ENCODE results near the gene TTLL7.

Gene TTLL7, protein sequence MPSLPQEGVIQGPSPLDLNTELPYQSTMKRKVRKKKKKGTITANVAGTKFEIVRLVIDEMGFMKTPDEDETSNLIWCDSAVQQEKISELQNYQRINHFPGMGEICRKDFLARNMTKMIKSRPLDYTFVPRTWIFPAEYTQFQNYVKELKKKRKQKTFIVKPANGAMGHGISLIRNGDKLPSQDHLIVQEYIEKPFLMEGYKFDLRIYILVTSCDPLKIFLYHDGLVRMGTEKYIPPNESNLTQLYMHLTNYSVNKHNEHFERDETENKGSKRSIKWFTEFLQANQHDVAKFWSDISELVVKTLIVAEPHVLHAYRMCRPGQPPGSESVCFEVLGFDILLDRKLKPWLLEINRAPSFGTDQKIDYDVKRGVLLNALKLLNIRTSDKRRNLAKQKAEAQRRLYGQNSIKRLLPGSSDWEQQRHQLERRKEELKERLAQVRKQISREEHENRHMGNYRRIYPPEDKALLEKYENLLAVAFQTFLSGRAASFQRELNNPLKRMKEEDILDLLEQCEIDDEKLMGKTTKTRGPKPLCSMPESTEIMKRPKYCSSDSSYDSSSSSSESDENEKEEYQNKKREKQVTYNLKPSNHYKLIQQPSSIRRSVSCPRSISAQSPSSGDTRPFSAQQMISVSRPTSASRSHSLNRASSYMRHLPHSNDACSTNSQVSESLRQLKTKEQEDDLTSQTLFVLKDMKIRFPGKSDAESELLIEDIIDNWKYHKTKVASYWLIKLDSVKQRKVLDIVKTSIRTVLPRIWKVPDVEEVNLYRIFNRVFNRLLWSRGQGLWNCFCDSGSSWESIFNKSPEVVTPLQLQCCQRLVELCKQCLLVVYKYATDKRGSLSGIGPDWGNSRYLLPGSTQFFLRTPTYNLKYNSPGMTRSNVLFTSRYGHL

DNA sequence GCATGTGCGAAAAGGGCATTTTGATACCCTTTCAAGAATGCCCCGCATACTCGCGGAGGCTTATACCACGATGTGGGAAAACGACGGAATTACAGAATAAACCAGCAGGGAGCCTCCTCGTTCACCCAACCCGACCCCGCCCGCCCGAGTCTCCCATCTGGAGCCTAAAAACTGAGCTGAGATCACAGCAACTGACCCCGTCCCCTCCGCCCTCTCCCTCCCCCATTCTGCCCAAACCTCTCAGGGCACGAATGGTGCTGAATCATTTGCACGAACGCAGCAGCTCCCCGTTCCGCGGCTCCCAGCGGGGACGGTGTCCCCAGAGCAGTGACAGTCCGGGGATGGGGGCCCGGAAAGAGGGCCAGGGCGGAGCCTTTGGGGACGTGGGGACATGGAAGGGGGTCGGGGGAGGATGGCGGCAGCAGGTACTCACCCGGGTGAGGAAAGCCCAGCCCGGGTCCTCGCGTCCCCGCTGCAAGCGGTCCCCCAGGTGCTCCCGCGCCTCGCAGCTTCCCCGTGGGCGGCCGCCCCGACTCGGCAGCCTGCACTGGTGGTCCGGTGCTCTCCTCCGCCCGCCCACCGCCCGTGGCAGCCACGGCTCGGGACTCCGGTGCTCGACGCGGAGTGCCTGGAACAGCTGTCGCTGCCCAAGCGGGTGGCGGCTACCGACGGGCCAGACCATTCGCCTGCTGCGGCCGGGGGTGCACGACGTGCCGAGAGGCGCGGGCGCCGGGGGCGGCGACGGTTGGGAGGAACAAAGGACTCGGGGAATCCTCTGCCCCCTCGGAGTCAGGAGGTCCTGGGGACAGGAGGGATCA is at the start of gene TTLL7:
TTLL7 (minus strand) TSS at position 635 of the 818 bp plus-strand sequence. CDS start 46,921 bp downstream, outside the sequence.
- peak; percentile 44 for DNase-seq (ENCODE audit: low spot score)
- FAIRE-seq = no peak

DNA sequence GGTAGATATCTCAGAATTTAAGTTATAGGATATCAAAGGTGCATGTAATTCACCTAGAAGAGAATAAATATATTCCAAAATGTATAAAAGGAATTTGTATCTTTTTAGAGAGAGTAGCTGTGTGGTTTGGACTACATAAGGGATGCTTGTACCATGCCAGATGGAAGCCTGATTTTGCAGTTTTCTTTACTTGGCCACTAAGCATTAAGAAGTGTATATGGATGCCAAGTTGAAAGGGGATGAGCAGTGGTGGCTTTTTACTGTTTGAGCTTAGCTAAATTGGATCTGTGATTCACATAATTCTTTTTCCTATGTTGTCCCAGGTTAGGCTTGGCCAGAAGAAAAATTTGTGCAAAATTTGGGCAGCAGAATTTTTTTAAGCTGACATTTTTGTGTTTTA is 43.5 kb upstream of the TTLL7 start:
- FAIRE-seq (no peak), DNase-seq (ENCODE audit: low spot score) (no peak)

DNA sequence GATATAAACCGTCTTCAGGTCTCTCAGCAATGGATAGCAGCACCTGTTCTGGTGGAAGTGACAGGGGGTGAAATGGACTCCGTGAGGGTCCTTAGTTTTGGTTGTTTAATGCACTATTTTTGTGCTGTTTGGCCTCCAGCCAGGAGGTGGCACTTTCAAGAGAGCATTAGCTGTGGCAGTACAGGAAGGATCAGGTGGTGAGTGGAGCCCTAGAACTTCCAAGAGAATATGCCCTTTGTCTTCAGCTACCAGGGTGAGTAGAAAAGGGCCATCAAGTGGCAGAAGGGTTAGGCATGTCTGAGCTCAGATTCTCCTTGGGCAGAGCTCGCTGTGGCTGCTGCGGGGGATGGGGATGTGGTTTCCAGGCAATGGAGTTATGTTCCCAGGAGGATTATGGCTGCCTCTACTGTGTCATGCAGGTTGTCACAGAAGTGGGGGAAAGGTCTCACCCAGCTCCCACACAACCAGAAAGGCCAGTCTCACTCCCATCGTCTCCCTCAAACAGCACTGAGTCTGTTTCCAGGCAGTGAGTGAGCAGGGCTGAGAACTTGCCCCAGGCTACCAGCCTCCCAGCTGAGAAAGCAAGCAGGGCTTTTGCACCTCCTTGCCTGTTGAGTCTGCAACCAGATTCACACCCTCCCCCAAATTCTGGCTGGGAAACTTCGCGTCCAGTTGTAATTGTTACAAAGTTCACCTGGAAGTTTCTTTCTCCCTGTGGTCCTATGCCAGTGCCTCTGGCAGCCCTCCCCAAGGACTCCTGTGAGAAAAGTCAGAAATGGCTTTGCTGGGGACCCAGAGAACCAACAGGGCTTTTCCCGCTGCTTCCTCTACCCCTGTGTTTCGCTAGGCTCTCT is 39.1 kb upstream of the TTLL7 start:
- no peak for DNase-seq (ENCODE audit: low spot score)
- no peak for FAIRE-seq

DNA sequence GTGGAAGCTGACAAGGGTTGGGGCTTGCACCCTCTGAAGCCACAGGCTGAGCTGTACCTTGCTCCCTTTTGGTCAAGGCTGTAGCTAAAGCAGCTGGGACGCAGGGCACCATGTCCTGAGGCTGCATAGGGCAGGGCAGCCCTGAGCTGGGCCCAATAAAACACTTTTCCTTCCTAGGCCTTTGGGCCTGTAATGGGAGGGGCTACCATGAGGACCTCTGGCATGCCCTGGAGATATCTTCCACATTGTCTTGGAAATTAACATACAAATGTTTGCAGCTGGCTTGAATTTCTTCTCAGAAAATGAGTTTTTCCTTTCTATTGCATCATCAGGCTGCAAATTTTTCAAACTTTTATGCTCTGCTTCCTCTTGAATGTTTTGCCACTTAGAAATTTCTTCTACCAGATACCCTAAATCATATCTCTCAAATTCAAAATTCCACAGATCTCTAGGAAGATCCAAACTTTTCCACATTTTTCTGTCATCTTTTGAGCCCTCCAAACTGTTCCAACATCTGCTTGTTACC is 32.9 kb upstream of the TTLL7 start:
- DNase-seq (ENCODE audit: low spot score) (no peak), FAIRE-seq (no peak)

DNA sequence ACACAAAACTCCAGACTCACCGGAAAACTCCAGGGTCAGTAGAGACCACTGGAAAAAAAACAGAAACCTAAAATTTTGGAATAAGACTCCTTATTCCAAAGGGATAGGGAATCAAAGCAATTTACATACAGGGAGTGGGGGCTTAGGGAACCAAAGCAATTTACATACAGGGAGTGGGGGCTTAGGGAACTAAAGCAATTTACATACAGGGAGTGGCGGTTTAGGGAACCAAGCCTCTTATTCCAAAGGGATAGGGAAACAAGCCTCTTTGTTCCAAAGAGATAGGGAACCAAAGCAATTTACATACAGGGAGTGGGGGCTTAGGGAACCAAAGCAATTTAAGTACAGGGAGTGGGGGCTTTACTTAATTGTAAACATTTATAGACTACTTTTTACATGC is 28.4 kb upstream of the TTLL7 start:
- FAIRE-seq (no peak), DNase-seq (ENCODE audit: low spot score) (no peak)

DNA sequence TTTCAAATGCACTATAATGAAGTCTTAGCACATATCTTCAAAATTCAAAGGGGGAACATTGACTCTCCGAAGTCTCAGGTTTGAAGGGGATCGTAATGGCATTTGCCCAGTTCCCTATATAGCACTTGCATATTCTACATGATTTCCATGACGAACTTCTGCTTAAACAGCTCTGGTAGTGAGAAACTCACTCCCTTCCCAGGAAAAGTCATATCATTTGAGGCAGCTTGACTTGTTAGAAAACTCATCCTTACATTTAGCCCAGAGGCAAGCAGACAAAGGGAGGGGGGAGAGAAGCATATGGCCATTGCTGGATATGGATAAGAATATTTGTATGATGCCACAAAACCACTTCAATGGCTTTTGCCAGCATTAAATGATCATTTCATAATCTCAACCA is 27.0 kb upstream of the TTLL7 start:
- DNase-seq (ENCODE audit: low spot score) (no peak), FAIRE-seq (no peak)

DNA sequence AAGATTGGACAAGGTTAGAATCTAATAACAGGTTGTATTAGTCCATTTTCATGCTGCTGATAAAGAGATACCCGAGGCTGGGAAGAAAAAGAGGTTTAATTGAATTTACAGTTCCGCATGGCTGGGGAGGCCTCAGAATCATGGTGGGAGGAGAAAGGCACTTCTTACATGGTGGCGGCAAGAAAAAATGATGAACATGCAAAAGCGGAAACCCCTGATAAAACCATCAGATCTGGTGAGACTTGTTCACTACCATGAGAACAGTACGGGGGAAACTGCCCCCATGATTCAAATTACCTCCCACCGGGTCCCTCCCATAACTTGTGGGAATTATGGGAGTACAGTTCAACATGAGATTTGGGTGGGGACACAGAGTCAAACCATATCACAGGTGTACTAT is 22.9 kb upstream of the TTLL7 start:
- DNase-seq (ENCODE audit: low spot score) (no peak), FAIRE-seq (no peak)

DNA sequence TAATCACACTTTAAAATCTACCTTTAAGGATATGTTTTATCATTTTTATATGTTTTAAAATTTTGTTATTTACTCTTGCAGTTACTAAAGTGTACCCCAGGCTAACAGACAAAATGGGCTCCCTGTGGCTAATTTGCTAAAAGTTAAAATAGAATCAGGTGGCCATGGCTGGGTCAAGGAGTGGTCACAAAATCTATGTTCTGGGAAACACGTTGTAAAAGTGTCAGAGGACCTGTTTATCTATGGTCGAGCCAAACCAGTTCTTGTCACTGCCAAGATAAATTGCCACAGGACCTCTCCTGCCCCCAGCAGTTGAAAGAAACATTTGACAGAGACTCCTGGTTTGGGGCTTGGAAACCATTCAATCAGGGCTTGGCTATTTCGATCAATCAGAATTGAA is 21.2 kb upstream of the TTLL7 start:
- DNase-seq (ENCODE audit: low spot score) = no peak
- no peak for FAIRE-seq

DNA sequence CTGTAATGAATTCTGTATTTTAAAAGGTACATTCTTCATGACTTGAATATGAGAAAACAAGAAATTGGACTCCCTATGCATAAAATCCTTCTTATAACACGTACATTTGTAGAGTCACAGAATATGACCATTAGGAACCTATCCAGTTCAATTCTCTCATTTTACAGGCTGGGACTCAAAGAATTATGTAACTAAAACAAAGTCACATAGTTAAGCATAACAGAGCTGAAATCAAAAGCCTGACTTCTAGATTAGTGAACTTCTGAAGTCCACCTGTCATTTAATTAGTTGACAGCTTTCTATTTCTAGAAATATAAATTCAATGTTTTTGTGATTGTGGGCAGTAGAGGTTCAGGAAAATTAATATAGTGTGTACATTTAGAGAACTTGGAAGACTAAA is 20.3 kb upstream of the TTLL7 start:
- DNase-seq (ENCODE audit: low spot score) (no peak), FAIRE-seq (no peak)

DNA sequence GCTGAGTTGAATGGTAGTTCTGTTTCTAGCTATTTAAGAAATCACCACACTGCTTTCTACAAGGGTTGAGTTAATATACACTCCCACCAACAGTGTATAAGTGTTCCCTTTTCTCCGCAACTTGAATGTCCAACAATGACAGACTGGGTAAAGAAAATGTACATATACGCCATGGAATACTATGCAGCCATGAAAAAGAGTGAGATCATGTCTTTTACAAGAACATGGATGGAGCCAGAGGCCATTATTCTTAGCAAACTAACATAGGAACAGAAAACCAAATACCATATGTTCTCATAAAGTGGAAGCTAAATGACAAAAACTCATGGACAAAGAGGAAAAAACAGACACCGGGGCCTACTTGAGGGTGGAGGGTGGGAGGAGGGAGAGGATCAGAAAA is 14.8 kb upstream of the TTLL7 start:
- no peak for DNase-seq (ENCODE audit: low spot score)
- no peak for FAIRE-seq

DNA sequence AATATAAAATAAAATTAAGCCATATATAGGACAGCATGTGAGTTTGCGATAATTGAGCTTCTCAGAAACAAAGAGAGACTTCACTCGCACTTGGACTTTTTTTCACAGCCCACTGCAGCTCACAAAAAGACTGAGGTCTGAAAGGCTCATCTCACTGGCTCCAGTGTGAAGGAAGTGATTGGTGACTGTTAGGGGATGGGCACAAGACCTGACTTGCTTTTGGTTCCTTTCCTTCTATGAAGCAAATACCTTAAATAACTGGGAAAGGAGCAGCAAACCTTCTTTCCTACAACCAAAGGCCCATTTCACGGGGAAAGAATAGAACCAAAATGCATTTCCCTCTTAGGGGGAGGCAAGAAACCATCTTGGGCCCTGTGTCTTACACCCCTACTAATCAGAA is 13.1 kb upstream of the TTLL7 start:
- FAIRE-seq (no peak), DNase-seq (ENCODE audit: low spot score) (no peak)

DNA sequence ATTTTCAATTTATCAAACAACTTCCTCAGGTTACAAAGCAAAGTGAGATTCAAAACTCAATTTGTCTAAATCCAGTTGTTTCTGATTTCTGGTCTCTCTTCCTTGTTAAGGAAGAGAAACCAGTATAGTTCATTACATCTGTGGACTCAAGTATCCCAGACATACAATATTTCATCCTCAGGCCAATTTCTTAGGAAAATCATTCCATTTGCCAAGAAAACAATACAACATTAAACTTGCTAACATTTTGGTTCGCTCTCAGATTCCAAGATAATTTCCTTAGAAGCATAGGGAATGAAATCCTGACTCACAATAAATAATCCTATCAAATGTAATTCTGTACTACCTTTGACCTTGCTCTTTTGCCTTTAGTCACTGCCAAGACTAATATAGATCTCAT is 11.2 kb upstream of the TTLL7 start:
- no peak for DNase-seq (ENCODE audit: low spot score)

DNA sequence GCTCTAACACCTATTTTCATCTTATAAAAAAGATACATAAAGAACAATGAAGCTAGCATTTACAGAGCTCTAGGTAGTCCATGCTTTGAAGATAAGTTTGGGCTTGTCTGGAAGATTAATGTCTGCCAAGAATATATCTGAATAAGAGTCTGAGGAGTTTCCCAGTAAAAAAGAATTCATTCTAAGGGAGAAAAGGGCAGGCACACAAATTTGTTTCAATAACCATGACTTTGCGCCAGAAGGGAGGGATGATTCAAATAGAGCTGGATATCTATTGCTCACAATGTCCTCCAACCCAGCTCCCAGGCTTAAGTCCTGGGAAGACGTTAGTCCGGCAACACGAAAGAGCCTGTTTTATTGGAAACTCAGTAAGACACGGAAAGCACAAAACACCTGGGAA is 9.7 kb upstream of the TTLL7 start:
- FAIRE-seq (no peak), DNase-seq (ENCODE audit: low spot score) (no peak)

More for the DNA sequence above, 11.2 kb upstream of the TTLL7 start:
- FAIRE-seq = no peak

DNA sequence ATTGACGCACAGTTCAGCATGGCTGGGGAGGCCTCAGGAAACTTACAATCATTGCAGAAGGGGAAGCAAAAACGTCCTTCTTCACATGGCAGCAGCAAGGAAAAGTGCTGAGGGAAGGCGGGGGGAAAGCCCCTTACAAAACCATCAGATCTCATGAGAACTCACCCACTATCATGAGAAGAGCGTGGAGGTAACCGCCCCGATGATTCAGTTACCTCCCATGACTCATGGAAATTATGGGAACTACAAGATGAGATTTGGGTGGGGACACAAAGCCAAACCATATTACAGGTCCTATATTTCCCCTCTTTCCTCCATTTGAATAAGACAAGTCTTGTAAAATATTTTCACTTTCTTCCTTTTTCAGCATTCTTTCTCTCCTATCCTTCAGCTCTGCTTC is 7.7 kb upstream of the TTLL7 start:
- no peak for FAIRE-seq

DNA sequence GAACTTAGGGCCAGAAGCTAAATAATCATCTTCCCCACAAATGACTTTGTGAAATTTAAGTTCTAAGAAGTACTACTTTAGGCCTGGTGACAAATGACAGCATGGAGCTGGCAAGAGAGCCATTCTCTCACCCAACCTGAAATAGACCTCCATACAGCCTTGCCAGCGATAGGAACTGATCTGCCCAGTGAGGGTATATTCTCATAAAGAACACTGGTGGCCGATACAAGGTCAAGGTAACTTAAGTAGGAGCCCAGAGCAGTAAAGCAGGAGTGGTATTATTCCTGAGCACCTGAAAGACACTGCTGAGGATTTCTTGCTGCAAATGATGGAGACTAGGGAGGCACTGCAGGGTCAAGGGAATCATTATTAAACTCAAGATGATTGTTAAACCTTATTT is 2.6 kb upstream of the TTLL7 start:
- no peak for FAIRE-seq
- no peak for DNase-seq (ENCODE audit: low spot score)

More for the DNA sequence above, 7.7 kb upstream of the TTLL7 start:
- DNase-seq (ENCODE audit: low spot score) = no peak

DNA sequence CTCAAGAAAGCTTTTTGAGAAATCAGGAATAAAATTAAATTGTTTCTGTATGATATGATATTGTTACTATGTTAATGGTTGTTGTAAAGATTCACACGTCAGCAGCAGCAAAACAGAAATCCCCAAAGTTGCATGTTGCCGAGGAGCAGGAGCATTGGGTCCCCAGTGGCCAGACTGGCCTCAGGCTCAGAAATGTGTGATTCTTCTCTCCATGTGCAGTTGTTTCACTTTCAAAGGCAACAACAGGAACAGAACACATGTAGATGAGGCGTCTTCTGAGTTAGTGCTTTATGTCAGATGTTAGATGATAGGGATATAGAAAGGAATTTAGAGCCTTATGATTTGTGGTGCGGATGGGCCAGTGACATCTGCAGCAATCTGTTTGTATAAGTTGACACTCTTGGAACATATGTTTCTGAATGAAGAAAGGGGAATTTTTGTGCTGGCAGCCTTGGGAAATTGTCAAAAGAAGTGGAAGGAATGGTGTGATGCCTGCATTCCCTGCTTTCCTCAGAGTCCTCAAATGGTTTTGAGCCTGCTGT is 2.1 kb upstream of the TTLL7 start:
- no peak for FAIRE-seq
- no peak for DNase-seq (ENCODE audit: low spot score)

DNA sequence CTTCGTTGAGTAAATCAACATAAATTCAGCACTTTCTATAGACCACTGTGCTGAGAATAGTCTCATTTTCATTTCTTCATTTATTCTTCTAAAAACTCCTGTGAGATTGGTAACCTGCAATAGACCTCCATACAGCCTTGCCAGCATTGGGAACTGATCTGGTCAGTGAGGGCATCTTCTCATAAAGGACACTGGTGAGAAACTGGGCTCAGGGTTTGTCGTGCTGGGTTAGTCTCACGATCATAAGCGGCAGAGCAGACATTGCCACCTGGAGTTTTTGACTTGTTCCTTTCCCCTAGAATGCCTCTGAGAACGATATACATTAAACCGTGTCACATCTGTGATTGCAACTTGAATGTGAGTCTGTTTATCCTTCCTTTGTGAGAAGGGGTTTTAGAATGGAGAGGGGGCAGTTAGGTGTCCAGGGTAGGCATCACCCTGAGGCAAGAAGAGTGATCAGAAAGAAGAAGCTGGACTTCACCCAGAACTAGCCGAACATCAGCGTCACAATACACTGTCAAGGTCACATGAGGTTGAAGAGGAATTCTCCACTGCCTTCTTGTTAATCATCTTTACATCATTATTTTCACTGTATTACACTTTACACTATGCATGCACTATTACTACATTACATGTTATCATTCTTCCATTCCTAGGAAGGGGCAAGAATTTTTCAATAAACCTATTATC is 1.4 kb upstream of the TTLL7 start:
- DNase-seq (ENCODE audit: low spot score) = no peak
- no peak for FAIRE-seq

DNA sequence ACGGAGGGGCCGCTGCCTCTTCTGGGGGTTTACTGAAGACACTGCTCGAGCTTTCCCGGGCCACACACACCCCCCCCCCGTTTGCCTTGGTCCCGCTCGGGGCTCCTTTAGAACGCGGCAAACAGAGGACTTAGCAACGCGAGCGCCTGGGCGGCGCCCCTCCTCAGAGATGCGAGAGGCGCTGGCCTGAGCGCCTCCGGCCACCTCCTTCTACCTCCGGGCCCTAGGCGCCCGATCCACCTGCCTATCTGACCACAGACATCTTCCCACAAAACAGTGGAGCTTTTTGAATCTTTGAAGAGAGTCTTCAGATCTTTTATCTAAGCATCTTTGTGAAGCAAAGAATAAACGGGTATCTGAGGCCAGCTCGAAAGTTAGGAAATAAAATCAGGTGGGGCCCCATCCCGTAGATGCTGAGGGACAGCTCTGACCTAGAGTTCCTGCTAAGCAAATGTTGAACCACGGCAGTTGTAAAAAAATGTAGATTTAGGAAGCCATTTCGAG is 436 bp upstream of the TTLL7 start:
- FAIRE-seq (no peak), DNase-seq (ENCODE audit: low spot score) (peak; percentile 58)

DNA sequence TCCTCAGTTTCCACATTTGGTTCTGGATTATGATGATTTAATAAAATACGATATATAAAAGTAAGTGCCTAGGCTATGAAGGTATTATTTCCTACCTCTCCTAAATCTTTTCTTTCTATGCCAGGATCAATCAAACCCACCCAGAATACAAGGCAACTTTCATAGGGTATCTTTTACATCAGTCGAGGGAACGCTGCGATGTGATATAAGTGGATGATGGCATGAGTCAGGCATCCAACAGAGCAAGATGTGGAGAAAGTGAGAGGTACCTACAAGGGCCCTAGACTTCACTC is 781 bp downstream of the TTLL7 start:
- FAIRE-seq = no peak

DNA sequence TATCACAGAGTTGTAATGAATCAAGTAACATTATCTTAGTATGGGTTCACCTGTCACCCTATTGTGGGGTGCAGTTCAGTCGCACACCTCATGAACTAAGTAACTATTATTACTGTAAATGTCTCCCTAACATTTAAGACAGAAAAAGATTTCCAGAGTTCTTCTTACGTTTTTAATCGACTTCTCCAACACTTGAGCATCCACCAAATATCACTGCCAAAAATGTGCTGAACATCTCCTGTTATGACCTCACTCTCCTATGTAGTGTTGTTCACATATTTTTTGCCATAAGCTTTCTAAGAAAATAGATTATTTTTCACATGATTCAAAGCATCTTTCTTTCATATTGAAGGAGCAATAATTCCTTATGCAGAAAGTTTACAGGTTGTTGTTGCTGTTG is 1.3 kb downstream of the TTLL7 start:
- FAIRE-seq (no peak), DNase-seq (ENCODE audit: low spot score) (no peak)

More for the DNA sequence above, 781 bp downstream of the TTLL7 start:
- no peak for DNase-seq (ENCODE audit: low spot score)

All from RCC 7860 (cell line).